Tibial nerve (tissue), 4 donors: ENCODE results near the gene TUSC1.

ENCODE experiments used
- EP300 ChIP-seq, 2 donors: sonication (generic); formaldehyde crosslinking; IDR thresholded peaks; one replicate each; pipeline ENCODE4 v1.6.1; 2017; ENCODE audit warnings: antibody characterized with exemption in 2 of 2, mild to moderate bottlenecking in 1 of 2
- POLR2A ChIP-seq, 2 donors: fragments of 450-650 bp; IDR thresholded peaks; one replicate each; pipeline ENCODE4 v1.6.1; 2017; ENCODE audit warnings: antibody characterized with exemption in 2 of 2, mild to moderate bottlenecking in 2 of 2, moderate library complexity in 2 of 2
- TF ChIP-seq, protein P1 (sequence below), 5 experiments: fragments of 200-600 bp in 3 of 5; fragments of 450-650 bp in 2 of 5; sonication (generic) in 3 of 5; IDR thresholded peaks; one replicate each; pipeline ENCODE4 v1.5.1; 2016 to 2019; ENCODE audit warnings: antibody characterized with exemption in 5 of 5, mild to moderate bottlenecking in 3 of 5, moderate library complexity in 2 of 5

DNA sequence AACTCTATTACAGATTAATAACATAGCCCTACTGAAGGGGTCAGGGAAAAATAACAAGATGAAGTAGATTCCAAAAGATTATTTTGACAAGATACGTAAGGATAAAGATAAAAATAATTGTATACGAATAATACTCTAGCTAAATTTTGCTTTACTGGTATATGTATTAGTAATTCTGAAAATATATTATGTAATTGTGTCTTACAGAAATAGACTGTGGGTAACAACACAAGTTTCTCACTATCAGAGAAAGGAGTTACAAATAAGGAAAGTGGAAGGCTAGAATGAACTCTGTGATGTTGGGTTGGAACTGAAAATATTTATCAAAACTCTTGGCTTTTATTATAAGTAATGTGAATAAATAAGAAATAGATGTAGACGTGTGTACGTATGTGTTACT, 26.6 kb upstream of the TUSC1 start:
- TF ChIP-seq, protein P1, sequence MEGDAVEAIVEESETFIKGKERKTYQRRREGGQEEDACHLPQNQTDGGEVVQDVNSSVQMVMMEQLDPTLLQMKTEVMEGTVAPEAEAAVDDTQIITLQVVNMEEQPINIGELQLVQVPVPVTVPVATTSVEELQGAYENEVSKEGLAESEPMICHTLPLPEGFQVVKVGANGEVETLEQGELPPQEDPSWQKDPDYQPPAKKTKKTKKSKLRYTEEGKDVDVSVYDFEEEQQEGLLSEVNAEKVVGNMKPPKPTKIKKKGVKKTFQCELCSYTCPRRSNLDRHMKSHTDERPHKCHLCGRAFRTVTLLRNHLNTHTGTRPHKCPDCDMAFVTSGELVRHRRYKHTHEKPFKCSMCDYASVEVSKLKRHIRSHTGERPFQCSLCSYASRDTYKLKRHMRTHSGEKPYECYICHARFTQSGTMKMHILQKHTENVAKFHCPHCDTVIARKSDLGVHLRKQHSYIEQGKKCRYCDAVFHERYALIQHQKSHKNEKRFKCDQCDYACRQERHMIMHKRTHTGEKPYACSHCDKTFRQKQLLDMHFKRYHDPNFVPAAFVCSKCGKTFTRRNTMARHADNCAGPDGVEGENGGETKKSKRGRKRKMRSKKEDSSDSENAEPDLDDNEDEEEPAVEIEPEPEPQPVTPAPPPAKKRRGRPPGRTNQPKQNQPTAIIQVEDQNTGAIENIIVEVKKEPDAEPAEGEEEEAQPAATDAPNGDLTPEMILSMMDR (IDR thresholded peaks at IDR 0.05) = no peak
- TF ChIP-seq POLR2A (IDR thresholded peaks at IDR 0.05) (no peak), EP300 (IDR thresholded peaks at IDR 0.05) (no peak)
